HK-2 (cell line): Measurements from ENCODE around the gene PERP.
"Not testable (repeated sequence)": the region's sequence is repeated elsewhere in the genome, so short reads cannot be mapped to it uniquely, and the experiment has no call there.

Source experiments
- DNase-seq: peaks from one replicate; pipeline ENCODE4 v3.0.0-alpha.2; 2018; ENCODE audit not compliant: unreplicated experiment

PERP gene

DNA sequence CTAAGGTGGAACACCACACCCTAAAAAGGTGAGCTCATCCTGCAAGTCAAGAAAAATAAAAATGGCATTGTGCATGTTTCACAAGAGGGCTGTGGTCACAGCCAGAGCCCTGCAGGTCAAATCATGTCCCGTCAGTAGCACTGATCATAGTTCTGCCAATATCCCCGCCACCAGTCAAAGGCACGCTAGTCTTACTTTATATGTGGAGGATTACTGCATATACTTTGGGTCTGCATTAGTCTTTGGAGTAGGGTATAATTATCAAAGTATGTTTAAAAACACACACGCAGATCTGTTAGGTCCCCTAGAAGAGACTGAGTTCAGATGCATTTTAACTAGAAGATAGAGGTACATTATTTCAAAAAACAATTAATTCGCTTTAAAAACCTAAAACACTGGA is 1.8 kb downstream of the PERP start:
- no peak for DNase-seq

DNA sequence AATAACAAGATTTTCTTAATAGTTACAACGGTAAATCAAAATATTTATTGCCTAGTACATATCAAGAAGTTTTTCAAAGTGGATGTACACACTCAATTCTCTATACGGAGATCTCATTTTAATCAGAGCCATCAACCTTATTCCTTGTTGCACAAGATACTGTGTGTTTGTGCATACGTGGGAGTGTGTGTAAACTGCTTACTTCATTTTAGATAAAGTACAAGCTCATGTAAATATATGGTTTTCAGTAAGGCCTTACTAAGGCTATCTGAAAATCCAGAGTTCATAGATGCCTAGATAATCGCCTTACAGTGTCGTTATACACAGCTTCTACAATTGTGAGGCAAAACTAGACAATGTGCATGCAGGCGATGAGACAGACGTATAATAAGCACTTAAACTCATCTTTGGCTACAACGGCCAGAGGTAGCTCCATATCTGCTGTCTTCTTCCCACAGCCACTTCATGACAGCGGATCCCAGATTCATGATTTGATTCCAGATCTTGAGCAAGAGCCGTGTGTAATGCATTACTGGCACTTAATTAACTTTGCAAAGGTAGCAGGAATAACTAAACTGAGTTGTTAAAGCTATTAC is 2.5 kb downstream of the PERP start:
- no peak for DNase-seq

DNA sequence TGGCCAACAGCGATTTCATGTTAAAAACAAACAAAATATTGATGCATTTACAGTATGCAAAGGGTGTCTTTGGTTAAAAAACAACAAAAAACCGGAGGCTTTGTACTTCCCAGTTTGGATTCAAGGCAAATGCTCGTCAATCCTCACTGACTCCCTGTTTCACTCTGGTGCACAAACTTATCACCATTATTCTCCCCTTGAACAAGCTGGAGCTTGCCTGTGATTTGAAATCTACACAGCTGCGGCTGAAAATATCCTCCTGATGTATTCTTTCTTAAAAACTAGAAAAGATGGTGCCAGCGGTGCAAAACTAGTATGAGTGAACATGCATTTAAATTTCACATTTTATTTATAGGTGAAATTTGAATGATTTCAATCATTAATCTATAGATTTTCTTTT is 3.3 kb downstream of the PERP start:
- DNase-seq, result no peak

DNA sequence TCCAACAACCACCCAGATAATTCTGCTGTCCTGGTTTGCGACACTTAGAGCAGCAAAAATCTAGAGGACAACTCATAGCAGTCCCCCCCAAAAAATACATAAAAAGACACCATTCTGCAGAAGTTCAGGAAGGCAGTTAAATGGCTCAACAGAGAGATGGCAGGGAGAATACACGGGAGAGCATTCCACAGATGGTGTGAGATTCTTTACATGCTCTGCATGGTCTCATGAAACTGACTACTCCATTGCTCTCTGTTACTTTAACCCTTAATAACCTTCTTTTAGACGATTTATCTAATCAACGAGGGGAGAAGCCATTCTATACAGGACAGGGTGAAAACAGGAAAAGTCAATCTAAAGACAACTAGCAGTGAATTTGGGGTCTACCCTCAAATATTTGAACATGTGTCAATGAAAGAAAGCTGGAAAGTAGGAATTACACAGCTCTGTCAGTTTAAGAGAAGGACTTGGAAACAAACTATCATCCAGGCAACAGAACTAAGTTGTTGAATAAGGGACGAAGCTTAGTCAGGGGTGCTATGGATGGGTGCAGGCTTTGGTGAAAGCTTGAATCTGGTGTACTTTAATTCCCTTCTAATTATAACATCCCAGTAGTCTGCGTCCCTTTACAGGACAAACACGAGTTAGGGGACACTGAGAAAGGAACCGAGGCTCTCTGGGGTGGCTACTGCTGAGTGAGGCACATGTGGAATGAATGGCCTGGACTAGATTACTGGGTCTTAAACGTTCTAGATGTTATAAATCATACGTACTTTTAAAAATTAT is 5.1 kb downstream of the PERP start:
- no peak for DNase-seq

DNA sequence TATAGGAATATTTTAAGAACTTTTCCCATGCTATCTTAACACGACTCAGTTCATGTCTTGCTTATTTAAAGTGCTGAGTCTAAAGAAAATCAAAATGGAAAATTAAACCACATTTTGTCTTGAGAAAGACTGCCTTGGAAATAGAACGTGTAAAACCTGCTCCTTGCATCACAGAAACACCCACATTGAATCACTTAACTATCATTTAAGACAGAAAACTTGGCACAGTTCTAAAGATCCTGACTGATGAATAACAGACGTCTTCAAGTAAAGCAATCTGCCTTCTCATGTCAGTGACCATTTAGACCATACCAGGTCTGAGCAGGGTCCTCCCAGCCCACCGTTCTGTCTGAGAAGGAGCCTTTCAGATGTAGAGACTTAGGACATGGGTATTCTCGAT is 7.4 kb downstream of the PERP start:
- no peak for DNase-seq

DNA sequence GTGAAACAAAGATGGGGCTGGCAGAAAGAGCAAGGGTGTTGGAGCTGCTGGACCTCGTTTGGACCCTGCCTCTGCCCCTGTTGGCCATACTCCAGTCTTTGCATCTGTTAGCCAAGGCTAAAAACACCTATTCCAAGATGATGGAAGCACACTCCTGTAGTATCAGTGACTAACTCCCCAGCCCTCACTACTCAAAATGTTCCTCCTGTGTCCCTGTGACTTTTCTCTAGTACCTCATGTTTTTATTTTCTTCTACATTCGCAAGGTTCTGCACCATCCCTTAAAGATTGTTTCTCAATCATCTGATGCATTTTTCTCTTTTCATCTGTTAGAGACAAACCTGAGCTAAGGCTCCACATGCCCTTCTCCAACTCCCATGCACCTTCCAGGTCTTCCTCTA is 8.9 kb downstream of the PERP start:
- no peak for DNase-seq

DNA sequence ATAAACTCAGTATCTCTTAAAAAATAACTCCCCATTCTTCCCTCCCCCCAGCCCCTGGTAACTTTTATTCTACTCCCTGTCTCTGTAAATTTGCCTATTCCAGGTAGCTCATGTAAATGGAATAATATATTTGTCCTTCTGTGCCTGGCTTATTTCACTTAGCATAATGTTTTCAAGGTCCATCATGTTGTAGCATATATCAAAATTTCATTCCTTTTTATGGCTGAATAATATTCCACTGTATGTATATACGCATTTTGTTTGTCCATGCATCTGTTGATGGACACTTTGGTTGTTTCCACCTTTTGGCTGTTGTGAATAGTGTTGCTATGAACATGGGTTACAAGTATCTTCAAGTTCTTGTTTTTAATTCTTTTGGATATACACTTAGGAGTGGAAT is 13.0 kb downstream of the PERP start:
- no peak for DNase-seq

DNA sequence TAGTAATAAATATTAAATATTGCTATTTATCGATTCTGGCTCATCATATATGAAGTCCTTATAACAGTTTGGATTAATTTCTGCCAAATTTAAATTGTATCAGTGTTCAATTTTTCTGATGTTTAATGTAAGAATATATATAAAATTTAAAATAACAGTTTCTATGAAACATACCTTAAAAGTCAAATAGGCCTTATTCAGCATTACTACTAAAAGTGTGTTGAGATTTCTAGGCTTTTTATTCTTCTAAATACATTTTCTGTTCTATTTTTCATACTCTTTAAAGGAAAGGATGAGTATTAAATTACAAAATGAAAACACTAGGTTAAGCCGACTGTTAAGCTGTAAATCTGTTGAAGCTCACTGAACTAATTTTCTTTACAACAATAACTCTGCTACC is 13.6 kb downstream of the PERP start:
- no peak for DNase-seq

DNA sequence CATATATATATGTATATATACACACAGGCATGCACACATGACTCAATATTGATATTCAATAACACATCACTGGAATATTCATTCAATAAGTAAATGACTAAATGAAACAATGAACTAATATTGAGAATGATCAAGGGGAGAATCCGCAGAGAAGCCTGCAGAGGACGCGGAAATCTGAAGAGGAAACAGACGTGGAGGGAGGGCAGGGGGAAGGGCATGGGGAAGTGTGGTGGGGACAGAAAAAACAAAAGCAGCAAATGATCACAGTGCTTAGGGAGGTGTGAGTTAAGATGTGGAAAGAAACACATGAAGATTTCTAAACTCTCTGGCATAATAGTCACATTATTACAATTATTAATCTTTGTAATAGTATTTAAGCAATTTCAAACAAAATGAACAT is 14.5 kb downstream of the PERP start:
- no peak for DNase-seq

DNA sequence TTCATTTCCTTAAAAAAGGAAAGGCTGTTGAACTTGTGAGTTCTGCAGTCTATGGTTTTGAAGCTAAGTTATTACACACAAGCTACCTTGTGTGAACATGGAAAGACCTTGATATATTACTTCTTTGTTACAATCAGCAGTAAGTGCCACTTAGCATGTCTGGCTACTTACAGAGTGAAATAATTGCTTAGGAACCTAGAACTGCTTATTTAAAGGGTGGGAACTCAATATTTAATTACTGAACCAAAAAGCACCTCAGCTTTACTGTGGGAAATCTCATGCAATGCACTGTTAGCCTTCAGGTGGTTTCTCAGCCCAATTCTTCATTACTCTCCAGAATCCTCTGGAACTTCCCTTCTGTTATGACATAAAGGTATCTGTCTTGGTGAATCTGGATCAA is 17.9 kb downstream of the PERP start:
- no peak for DNase-seq

DNA sequence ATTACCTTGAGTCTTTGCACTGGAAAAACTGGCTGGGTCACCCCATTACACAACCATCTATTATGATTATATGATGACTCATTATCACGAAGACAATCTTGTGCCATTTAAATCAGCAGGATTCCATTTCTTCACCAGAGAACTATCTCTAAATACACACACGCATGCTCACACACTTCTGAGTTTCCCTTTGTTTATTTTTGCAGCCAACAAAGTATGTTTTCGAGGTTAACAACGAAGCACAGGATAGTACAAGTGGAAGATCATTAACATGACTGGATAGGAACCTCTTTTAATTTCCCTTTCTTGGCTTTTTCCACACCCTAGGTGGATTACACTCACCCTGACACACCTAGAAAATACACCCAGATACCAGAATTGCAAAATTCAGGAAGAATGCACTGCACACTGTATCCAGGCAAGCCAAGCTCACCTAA is 18.9 kb downstream of the PERP start:
- DNase-seq, result no peak

DNA sequence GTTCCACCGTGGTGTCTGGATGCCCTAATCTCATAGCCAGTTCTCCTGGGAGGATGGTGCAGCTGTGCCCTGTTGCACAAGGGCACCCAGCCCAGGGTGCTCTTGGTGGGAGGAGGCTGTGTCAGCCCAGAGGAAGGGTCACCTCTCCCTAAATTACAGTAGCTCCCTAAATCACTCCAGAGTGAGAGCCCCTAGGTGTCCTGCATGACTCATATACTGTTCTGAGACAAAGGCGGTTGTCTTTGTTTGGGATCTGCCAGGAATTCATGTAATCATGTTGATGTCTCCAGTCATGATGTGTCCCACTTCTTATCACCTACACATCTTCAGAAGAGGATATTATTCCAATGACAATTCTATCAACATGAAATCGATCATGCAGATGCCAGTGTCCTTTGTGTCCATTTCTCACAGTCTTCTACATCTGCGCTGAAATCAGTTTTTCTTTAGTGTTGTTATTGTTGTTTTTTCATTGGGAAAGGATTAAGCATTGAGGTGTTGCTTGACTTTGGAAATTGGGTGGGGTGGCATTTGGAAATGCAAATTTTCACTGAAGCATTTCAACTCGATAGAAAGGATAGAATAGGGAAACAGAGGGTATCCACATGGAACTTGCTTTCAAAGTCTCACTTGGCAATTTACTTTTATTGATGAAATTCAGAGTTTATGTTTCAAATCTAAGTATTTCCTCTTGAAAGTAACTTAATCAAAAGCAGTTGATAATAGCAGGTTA is 19.5 kb downstream of the PERP start:
- DNase-seq, result no peak

DNA sequence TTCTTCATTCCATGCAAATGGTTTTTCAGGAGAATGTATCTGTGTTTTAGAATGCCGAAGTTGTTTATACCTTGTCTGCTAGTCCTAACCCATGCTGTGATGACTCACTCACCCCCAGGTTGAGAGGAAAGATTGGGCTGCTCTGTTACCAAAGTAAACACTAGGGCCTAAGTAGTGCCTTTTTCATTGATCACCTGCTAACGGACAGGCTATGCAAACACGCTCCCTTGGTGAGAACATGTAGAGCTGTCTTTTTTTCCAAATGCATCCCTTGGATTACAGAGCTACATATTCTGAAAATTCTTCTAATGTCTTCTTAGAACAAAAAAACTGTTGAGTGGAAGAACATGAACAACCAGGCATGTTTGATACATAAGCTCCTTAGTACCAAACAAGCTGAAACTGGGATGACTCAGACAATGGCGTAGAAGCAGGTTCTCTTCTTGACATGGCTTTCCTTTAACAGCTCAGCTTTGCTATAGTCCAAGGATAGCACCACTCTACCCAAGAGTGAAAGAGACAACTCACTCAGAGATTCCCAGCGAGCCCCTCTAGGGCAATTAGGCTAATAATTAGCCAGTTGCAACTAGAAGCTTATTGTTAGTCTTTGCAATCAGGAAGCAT is 20.5 kb downstream of the PERP start:
- DNase-seq, result no peak

DNA sequence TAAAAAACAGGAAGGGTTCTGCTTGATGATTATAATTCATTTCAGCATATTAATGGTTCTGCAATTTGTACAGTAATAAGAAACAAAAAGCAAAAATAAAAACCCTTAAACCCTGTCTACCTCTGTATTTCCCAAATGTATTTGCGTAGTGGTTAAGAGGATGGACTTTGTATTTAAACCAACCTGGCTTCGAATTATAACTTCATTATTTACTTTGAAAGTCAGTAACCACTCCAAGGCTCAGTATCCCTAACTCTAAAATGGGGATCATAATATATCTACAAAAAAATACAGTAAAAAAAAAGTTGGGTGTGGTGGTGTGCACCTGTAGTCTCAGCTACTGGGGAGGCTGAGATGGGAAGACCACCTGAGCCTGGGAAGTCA is 21.4 kb downstream of the PERP start:
- DNase-seq, result no peak

DNA sequence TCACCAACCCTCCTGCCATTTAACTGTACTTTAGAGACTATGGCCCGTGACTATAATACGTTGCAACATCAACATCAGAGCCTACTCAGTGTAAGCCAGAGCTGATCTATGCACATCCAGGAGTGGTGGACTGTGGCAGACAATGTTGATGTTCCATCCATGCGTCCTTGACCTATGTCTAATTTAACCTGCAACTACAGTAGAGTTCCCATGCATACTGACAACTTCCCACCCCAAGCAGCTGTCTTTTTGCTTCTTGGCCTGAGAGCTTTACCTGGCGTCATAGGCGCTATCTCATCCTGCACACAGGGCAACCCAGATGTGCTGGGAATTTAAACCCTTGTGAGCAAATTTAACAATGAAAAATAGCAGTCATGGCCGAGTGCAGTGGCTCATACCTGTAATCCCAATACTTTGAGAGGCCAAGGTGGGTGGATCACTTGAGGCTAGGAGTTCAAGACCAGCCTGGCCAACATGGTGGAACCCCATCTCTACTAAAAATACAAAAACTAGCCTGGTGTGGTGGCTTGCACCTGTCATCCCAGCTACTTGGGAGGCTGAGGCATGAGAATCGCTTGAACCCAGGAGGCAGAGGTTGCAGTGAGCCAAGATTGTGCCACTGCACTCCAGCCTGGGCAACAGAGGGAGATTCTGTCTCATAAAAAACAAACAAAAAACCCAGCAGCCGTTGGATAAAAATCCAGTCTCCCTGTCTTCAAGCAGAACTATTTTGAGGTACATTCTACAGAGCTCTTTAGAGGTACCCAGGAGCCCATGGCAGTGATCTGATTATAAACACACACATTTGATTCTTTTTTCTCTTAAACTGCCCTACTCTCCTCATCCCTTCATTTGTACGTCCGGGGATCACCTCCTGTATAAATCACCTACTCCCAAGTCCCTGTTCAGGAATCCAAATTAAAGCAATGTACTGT is 22.0 kb downstream of the PERP start:
- DNase-seq, result no peak

DNA sequence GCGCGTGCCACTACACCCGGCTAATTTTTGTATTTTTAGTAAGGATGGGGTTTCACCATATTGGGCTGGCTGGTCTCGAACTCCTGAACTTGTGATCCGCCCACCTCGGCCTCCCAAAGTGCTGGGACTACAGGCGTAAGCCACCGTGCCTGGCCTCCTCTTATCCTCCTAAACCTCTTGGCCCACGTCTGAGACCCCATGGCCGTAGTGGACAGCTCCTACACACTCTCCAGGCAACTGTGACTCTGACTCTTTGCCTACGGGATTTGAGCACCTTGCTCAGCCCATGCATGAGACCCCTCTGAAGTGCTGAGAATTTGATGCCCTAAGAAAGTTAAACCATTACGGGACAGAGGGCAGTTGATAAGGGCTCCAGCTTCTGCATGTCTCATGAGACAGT is 25.0 kb downstream of the PERP start:
- no peak for DNase-seq

DNA sequence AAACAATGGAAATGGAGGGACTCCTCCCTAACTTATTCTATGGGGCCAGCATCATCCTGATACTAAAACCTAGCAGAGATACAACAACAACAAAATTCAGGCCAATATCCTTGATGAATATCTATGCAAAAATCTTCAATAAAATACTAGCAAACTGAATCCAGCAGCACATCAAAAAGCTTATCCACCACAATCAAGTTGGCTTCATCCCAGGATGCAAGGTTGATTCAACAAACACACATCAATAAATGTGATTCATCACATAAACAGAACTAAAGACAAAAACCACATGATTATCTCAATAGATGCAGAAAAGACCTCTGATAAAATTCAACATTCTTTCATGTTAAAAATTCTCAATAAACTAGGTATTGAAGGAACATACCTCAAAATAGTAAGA is 27.7 kb downstream of the PERP start:
- not testable (repeated sequence) for DNase-seq

DNA sequence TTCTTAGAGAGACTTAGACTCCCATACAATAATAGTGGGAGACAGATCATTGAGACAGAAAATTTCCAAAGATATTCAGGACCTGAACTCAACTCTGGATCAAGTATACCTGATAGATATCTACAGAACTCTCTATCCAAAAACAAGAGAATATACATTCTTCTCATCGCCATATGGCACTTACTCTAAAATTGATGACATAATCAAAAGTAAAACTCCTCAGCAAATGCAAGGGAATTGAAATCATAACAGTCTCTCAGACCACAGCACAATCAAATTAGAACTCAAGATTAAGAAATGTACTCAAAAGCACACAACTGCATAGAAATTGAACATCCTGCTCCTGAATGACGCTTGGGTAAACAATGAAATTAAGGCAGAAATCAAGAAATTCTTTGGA is 28.7 kb downstream of the PERP start:
- DNase-seq, result no peak

DNA sequence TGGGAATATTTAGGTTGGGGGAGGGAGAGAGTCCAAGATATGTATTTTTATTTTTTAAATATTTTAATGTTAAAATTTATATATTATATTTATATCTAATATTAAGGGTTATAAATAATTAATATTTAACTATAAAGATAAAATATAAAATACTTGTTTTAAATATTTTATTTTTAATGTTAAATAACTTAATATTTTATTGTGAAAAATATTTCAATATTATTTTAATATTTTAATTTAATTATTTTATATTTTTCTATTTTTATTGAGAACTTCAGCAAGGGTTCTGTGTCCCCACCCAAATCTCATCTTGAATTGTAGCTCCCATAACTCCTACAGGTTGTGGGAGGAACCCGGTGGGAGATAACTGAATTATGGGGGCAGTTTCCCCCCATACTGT is 34.0 kb downstream of the PERP start:
- no peak for DNase-seq

DNA sequence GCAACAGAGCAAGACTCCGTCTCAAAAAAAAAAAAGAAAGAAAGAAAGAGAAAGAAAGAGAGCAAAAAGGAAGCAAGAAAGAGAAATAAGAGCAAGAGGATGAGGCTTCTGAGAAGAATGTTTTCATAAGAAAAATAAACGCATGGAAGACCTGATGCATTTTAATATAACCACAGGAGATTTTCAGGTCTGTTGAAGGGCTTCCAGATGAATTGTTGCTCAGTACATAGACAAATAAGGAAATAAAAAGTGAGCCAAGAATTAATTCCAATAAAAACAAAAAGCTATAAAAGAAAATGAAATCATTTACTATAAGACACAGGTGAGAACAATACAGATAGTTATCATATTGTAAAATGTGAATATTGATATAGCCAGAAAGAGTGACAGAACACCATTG is 43.5 kb downstream of the PERP start:
- DNase-seq, result no peak

DNA sequence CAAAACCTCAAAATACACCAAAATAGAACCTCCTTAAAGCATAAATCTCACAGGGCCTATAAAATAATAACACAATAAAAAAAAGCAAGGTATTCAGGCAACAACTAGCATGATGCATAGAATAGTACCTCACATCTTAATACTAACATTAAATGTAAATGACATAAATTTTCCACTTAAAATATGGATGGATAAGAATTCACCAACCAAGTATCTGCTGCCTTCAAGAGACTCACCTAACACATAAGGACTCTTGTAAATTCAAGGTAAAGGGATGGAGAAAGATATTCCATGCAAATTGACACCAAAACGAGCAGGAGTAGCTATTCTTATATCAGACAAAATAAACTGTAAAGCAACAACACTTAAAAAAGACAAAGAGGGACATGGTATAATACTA is 52.2 kb downstream of the PERP start:
- no peak for DNase-seq

DNA sequence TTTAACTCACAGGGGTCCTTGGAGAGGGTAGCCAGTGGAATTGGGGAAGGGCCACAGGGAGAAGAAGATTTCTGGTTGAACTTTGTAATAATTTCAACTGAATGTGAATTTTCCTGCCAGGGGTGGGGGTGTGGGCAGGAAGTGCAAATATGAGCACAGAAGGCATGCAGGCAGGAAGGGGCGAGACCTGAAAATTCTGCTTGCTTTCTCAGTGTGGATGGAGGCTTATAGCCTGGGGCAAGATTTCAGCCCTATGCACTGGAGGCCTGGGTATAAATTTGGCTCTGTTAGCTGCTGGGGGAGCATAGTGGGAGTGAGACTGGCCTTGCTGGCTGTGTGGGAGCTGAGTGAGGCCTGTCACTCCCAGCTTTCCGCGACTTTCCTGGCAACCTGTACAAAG is 54.4 kb downstream of the PERP start:
- DNase-seq, result no peak
